Suprapubic skin (tissue), 3 donors: ENCODE results near the gene SLAIN2.

Source experiments
- CTCF ChIP-seq, 2 donors: fragments of 200-600 bp in 1 of 2; fragments of 450-650 bp in 1 of 2; sonication (generic) in 1 of 2; IDR thresholded peaks; one replicate each; pipeline ENCODE4 v1.5.1; 2016 to 2019; ENCODE audit warnings: antibody characterized with exemption in 2 of 2, mild to moderate bottlenecking in 1 of 2, moderate library complexity in 1 of 2
- EP300 ChIP-seq: sonication (generic); formaldehyde crosslinking; IDR thresholded peaks from one replicate; pipeline ENCODE4 v1.6.1; 2017; ENCODE audit warnings: antibody characterized with exemption

- no peak for TF ChIP-seq EP300
- TF ChIP-seq CTCF (IDR thresholded peaks at IDR 0.05) = no peak
These were observed 128.8 kb downstream of the SLAIN2 start for GRCh38 chr4:48470137-48470536.
